MM.1S (cell line): ENCODE measurements around the gene ARHGAP31.

ENCODE experiments used
- DNase-seq: peaks from one replicate; pipeline ENCODE4 v3.0.0-alpha.2; 2015
- H2AFZ ChIP-seq: fragments of 300-600 bp; sonication (generic); 2 replicates; pipeline ENCODE4 v1.6.0; 2016; ENCODE audit warnings: antibody characterized with exemption, low read length
- H3F3A ChIP-seq: fragments of 300-600 bp; sonication (generic); 2 replicates; pipeline ENCODE4 v1.6.1; 2016; ENCODE audit warnings: mild to moderate bottlenecking, antibody characterized with exemption, low read length, moderate library complexity, mixed read lengths; ENCODE audit not compliant: insufficient read depth
- H3K27ac ChIP-seq: fragments of 300-600 bp; sonication (generic); 2 replicates; pipeline ENCODE4 v1.5.1; 2016; ENCODE audit warnings: mild to moderate bottlenecking, low read length
- H3K27me3 ChIP-seq: fragments of 300-600 bp; sonication (generic); replicated peaks from 2 replicates; pipeline ENCODE4 v1.6.0; 2016; ENCODE audit warnings: low read length; ENCODE audit not compliant: insufficient read depth
- H3K36me3 ChIP-seq: fragments of 300-600 bp; sonication (generic); replicated peaks from 2 replicates; pipeline ENCODE4 v1.6.1; 2016; ENCODE audit warnings: mild to moderate bottlenecking, low read length, mixed read lengths; ENCODE audit not compliant: insufficient read depth
- H3K4me1 ChIP-seq: fragments of 300-600 bp; sonication (generic); 2 replicates; pipeline ENCODE4 v1.6.1; 2016; ENCODE audit warnings: low read length, mixed read lengths
- H3K4me2 ChIP-seq: fragments of 300-600 bp; sonication (generic); 2 replicates; pipeline ENCODE4 v1.6.0; 2016; ENCODE audit warnings: low read depth, low read length
- H3K4me3 ChIP-seq: fragments of 300-600 bp; sonication (generic); 2 replicates; pipeline ENCODE4 v1.5.1; 2016; ENCODE audit warnings: low read length, mixed read lengths
- H3K79me2 ChIP-seq: fragments of 300-600 bp; sonication (generic); 2 replicates; pipeline ENCODE4 v1.6.1; 2016; ENCODE audit warnings: mixed run types, low read length, mixed read lengths
- H3K9ac ChIP-seq: fragments of 300-600 bp; sonication (generic); 2 replicates; pipeline ENCODE4 v1.6.1; 2016; ENCODE audit warnings: low read length, mixed read lengths
- H3K9me2 ChIP-seq: fragments of 300-600 bp; sonication (generic); replicated peaks from 2 replicates; pipeline ENCODE4 v1.6.1; 2016; ENCODE audit warnings: mild to moderate bottlenecking, low read length, mixed read lengths; ENCODE audit not compliant: insufficient read depth
- H3K9me3 ChIP-seq: fragments of 300-600 bp; sonication (generic); replicated peaks from 2 replicates; pipeline ENCODE4 v1.6.1; 2016; ENCODE audit warnings: mild to moderate bottlenecking, low read length, mixed read lengths; ENCODE audit not compliant: insufficient read depth
- H4K20me1 ChIP-seq: fragments of 300-600 bp; sonication (generic); 2 replicates; pipeline ENCODE4 v1.6.1; 2016; ENCODE audit warnings: mild to moderate bottlenecking, low read length, moderate library complexity, mixed read lengths; ENCODE audit not compliant: insufficient read depth
- CTCF ChIP-seq: fragments of 300-600 bp; sonication (generic); IDR thresholded peaks from 2 replicates; pipeline ENCODE4 v1.5.1; 2016; ENCODE audit warnings: antibody characterized with exemption, low read length, mixed read lengths
- EZH2 ChIP-seq: fragments of 300-600 bp; sonication (generic); optimal IDR thresholded peaks from 2 replicates; pipeline ENCODE3; 2017; ENCODE audit warnings: low read depth, mild to moderate bottlenecking, antibody characterized with exemption, low read length, mixed read lengths
- EZH2phosphoT487 ChIP-seq: fragments of 300-600 bp; sonication (generic); IDR thresholded peaks from 2 replicates; pipeline ENCODE4 v1.6.1; 2018; ENCODE audit warnings: antibody characterized with exemption, low read length

ARHGAP31 gene

GRCh38 chr3:119360736-119361462 is 66.7 kb downstream of the ARHGAP31 start:
- Histone ChIP-seq H4K20me1 (no peaks in the 10 kb centered on the region), H3K79me2 (no peaks in the 10 kb centered on the region), H3K27ac (no peak overlapping the region), H3K36me3 (no peaks in the 10 kb centered on the region), H3K27me3 (no peaks in the 10 kb centered on the region), H3K4me2 (no peak overlapping the region), H2AFZ (no peak overlapping the region), H3K4me1 (peaks cover 6% of the 10 kb centered on the region), H3K4me3 (no peak overlapping the region), H3F3A (no peaks in the 10 kb centered on the region), H3K9ac (no peak overlapping the region), H3K9me2 (no peaks in the 10 kb centered on the region), H3K9me3 (no peaks in the 10 kb centered on the region)
- TF ChIP-seq EZH2 (no peak), EZH2phosphoT487 (no peak), CTCF (no peak)
- DNase-seq, result no peak

- H3K27ac ChIP-seq, result no peak overlapping the region
- no peak for DNase-seq
- H3K79me2 ChIP-seq, result no peaks in the 10 kb centered on the region
- TF ChIP-seq EZH2 (no peak), EZH2phosphoT487 (no peak), CTCF (no peak)
- H3K36me3 ChIP-seq, result no peaks in the 10 kb centered on the region
- H4K20me1 ChIP-seq, result no peaks in the 10 kb centered on the region
- H3F3A ChIP-seq, result no peaks in the 10 kb centered on the region
- no peaks in the 10 kb centered on the region for H3K27me3 ChIP-seq
- H2AFZ ChIP-seq, result no peak overlapping the region
- no peaks in the 10 kb centered on the region for H3K9me3 ChIP-seq
- H3K4me2 ChIP-seq, result no peak overlapping the region
- no peak overlapping the region for H3K9ac ChIP-seq
- H3K4me3 ChIP-seq, result no peak overlapping the region
- H3K4me1 ChIP-seq, result peaks cover 2% of the 10 kb centered on the region; the same call in 1 of the 2 replicates
- H3K9me2 ChIP-seq, result no peaks in the 10 kb centered on the region
Measured at GRCh38 chr3:119362010-119362409, 67.8 kb downstream of the ARHGAP31 start.

GRCh38 chr3:119362940-119363725 is 69.0 kb downstream of the ARHGAP31 start:
- TF ChIP-seq CTCF, result no peak
- no peak for TF ChIP-seq EZH2
- no peak for TF ChIP-seq EZH2phosphoT487

More at GRCh38 chr3:119362940-119363725, 69.0 kb downstream of the ARHGAP31 start:
- Histone ChIP-seq H3K9ac (no peak overlapping the region), H3F3A (no peaks in the 10 kb centered on the region), H3K79me2 (no peaks in the 10 kb centered on the region), H3K27me3 (no peaks in the 10 kb centered on the region), H3K4me2 (no peak overlapping the region), H2AFZ (no peak overlapping the region), H3K36me3 (no peaks in the 10 kb centered on the region), H3K27ac (no peak overlapping the region), H3K9me2 (no peaks in the 10 kb centered on the region), H3K9me3 (no peaks in the 10 kb centered on the region), H3K4me3 (no peak overlapping the region), H4K20me1 (no peaks in the 10 kb centered on the region), H3K4me1 (no peaks in the 10 kb centered on the region)
- no peak for DNase-seq
